GM18519 (cell line): ENCODE results near the gene GOLT1A.

Experiments used
- ATAC-seq: cut with Tn5 transposase; IDR thresholded peaks from one replicate; pipeline ENCODE4 v1.9.1; 2021; ENCODE audit warnings: mild to moderate bottlenecking, moderate library complexity; ENCODE audit not compliant: unreplicated experiment, low FRiP score

The GOLT1A gene

DNA sequence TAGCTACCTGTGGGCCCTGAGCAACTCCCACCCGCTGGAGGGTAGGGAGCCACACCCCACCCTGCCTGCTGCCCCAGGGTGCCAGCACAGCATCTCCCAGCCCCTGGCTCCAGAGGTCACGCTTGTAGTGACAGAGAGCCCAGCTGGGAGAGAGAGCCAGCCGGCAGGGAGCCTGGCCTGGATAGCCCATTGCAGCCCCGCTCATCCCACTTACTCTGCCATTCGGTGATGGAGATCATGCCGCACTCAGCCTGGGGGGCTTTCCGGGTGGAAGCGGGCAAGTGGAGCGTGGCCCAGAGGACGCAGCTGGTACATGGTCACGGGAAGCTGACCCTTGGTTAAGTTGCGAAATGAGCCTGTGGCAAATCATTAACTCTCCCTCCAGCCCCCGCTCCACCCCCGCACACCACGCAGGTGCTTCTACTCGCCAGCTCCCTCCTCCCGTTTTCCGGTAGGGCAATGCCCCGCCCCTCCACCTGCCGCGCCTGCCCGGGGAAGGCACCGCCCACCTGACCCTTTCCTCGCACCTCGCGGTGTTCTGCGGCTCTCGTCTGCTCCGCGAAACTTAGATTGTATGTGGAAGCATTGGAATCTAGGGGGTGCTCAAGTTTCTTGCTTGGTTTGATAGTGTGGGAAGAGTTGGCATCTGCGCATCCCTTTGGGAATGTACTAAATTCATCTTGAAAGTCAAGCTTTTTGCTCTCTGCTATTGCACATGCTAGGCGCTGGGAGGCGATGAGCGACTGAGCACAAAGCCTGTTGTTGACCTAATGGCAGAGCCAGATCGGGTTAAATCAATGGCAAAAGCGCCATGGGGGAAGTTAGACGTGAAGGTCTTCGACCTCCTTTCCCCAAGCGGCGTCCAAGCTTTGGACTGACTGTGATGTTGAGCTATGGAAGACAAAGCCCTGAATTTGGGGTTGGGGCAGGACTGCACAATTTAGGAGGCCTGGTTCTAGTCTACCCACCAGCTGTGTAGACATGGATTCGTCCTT lies at the start of gene GOLT1A:
Gene GOLT1A, minus strand, starts transcription at position 321 of the 995 bp plus-strand sequence. Its CDS starts 82 bp downstream, at position 239.
- ATAC-seq = no peak

- no peak for ATAC-seq
These were observed 49.6 kb upstream of the GOLT1A start for GRCh38 chr1:204263254-204263910.

GRCh38 chr1:204262506-204263253 lies 48.9 kb upstream of the GOLT1A start:
- no peak for ATAC-seq

DNA sequence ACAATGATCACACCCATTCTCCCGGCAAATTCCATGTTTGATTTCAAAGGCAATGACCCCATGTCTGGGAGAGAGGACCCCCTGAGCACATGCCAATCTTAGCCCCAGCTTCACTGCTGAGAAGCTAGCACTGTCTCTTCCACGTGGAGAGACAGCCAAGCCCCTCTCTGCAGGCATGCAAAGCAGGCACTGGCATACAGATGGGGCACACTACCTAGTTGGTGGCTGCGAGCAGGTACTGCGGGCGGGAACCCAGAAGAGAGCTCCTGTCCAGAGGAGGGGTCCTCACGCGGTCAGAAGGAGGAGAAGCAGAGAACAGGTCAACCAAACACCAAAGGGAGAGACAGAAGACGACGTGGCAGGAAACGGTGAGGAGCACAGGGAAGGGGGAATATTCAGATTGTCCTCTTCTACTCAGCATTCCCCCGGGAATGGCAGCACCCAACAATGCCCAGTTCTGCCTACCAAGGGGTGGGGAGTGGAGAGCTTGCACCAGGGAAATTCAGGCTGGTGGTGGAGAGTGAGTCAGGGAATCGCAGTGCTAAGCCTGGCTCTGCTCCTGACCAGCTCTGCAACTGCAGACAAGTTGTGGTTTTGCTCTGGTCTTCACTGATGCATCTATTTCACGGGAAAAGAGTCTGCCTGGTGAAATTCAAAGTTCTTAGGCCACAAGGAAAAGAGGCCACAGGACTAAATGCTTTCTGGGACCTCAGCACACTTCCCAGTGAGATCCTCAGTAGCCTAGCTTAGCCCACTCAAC lies 48.1 kb upstream of the GOLT1A start:
- no peak for ATAC-seq

DNA sequence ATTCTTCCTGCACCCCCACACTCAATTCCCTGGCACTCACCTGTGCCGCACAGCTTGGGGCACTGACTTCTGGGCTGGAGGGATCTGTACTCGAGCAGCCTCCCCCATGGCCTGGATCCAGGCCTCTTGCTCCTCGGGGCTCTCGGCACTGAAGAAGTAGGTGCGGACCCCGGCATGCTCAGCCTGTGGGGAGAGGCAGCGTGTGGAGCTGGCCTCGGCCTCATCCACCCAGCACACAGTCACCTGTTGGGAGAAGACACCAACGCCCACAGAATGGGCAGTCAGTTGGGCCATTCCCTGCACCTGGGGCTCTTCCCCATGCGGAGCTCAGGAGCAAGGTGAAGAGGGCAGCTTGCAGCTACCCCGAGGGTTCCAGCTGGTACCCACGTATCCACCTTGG lies 47.5 kb upstream of the GOLT1A start:
- ATAC-seq = no peak

- ATAC-seq = no peak
These were observed 46.9 kb upstream of the GOLT1A start for GRCh38 chr1:204260601-204261197.

DNA sequence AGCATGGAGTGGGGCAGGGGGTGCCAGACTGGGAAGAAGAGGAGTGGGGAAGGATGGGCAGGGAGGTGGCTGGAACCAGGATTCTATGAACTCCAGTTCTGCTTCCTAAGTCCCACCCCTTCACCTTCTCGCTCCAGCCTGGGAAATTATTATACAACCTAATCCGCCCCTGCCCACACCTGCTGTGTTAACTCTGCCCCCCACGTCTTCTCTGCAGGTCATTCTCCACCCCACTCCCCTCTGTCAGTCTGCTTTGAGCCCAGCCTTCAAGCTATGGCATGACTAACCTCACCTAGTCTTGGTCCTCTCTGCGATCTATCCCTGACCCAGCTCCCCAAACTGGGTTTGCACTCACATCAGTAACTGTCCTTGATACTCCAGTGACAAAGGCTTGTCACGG lies 46.0 kb upstream of the GOLT1A start:
- ATAC-seq = no peak

DNA sequence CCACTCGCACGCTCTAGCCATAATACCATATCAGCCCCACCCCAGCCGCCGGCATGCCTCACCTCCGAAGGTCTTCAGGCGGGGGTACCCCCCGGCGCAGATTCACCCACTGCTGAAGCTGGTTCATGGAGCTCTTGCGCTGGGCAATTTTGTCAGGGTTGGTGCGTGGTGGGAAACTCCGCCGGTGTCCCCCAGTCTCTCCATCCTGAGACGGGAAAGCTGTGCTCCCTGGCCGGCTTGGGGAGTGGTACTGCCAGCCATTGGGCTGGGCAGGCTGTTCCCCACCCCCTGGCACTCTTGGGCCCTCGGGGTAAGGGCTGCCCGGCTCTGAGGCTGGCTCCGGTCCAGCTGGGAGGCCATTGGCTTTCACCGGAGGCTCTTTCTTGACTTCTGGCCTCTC lies 45.4 kb upstream of the GOLT1A start:
- no peak for ATAC-seq

DNA sequence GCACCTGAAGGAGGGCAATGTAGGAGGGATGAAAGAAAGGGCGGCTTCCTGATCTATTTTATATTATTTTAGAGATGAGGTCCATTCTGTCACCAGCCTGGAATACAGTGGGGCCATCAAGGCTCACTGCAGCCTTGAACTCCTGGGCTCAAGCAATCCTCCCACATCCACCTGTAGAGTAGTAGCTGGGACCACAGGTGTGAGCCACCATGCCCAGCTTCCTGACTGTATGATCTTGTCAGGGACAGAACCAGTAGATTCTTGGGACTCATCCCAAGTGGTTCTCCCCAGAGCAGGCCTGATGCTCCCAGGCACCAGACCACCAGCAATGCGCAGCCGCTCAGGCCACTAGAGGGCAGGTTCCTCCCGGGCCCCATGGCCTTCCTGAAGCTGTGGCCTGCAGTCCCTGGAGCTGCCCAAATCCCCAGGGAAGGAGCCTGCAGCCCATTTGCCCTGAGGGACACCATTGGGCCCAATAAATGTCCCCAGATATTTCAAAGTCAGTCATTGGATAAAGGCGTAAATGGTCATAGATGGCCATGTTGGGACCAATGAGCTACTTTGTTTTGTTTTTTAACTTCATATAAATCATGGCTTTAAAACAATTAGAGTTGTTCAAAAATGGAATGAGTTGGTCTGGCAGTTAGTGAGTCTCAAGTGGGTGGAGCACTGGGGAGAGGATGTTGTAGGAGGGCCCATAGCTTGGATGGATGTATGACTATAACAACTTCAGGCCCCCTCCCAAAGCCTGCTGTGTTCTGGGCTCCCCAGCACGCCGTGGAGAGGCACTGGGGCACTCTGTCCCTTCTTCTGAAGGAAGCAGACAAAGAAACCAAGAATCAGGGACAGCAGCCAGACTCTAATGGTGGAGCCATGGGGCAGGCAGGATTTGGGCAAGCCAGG lies 44.7 kb upstream of the GOLT1A start:
- ATAC-seq = no peak

GRCh38 chr1:204257446-204257845 lies 43.7 kb upstream of the GOLT1A start:
- ATAC-seq = no peak

DNA sequence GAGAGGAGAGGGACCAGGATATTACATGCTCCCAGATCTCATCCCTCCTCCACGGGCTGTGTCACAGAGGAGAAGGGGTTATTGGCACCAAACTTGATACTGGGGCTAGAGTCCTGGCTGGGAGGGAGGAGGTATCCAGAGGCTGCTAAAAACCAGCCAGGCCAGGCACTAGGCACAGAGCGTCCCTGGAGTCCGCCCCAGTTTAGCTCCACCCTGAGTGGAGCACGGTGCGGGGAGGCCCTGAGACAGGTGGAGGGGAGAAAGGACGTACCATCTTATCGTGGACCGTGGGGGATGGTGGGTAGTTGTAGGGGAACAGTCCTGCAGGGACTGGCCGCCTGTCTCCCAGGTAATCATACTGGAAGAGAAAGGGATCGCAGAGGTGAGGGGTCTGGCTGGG lies 42.7 kb upstream of the GOLT1A start:
- no peak for ATAC-seq

DNA sequence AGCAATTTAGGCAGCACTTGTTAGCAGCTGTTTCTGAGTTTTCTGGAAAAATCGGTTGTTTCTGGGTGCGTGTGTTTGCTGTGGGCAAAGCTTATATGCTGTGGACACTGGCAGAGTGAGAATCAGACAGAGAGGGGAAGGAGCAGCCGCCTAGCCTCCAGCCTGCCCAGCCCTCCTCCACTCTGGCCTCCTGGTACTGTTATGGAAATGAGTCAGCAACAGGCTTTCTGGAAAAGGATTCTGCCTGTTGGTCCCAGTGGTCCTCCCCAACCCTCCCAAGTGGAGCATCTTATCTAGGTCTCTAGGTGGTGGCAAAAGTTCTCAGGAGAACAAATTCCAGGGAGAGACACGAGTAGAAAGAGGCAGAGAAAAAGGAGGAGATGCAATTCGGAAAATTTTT lies 42.2 kb upstream of the GOLT1A start:
- no peak for ATAC-seq

DNA sequence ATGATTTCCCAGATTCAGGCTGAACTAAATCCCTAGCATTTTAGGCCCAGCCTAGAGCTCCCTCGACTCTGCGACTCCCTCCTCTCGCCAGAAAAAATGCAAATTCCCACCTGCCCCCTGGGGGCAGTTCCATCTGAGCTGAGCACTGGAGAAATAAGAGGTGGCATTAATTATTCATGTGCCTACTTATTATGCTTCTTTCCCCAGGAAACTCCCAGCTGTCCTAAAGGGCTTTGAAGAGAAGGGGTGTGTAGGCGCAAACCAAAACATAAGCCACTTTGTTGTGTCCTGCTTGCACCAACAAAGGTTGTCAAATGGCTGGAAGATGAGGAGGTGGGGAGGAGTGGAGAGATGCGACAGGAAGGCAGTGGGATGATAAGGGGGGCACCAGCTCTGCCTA lies 41.4 kb upstream of the GOLT1A start:
- ATAC-seq = no peak

- ATAC-seq = no peak
These were observed 40.4 kb upstream of the GOLT1A start for GRCh38 chr1:204254031-204254661.

GRCh38 chr1:204251926-204252689 lies 38.3 kb upstream of the GOLT1A start:
- no peak for ATAC-seq

DNA sequence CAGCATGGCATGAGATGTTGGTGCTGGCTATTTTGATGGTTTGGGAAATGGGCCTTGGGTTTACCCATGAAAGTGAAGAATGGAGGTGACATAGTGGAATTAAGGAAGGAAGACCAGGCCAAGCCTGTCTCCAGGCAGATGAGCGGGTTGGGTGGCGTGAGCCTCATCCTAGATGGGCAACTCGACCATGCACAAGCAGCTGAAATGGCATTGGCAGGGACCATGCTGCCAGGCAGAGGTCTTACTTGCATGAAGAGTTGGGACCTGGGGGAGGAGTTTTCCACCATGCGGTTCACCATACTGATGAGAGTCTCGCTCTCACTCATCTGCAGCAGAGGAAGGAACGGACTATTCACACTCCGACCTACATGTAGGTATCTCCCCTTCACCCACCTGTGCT lies 37.5 kb upstream of the GOLT1A start:
- ATAC-seq = no peak

- no peak for ATAC-seq
These were observed 36.7 kb upstream of the GOLT1A start for GRCh38 chr1:204250428-204251030.
